ENCODE data around the gene ZNF770.

GRCh38 chr15:34933432-34933975 is 54.6 kb downstream of the ZNF770 start:
- TF ChIP-seq CTCF (conservative IDR thresholded peaks at IDR 0.05; ENCODE audit: low read length), result no peak
- no peak for TF ChIP-seq EZH2phosphoT487 (IDR thresholded peaks at IDR 0.05; ENCODE audit: borderline replicate concordance, low read depth, low read length)

Measured in OCI-LY7 (cell line).